Stimulated activated CD8-positive, alpha-beta memory T cell treated with anti-CD3 and anti-CD28 coated beads, Interleukin-4, amount 100 ng/mL, for 1 hour (primary cell): Measurements from ENCODE around the gene PIAS1.
"Not testable (repeated sequence)": the region's sequence is repeated elsewhere in the genome, so short reads cannot be mapped to it uniquely, and the experiment has no call there.

Experiments
- DNase-seq, 2 donors: peaks; one replicate each; pipeline ENCODE4 v3.0.0-alpha.2; 2020; ENCODE audit warnings: low read depth in 2 of 2, low spot score in 1 of 2

PIAS1 gene

DNA sequence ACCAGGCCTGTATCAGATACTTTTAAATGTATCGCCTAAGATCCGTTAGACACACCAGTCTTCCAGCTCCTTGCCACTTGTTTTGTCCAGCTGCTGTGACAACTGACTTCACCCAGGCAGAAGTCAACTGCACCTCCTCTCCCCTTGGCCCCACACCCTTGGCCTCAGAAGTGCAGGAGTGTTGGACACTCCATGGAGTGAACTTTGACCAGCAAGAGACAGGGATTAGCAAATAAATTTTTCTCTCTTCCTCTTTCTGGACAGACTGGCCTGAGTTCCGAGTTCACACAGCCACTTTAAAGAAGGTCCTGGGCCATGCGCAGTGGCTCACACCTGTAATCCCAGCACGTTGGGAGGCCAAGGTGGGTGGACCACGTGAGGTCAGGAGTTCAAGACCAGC lies 178.3 kb downstream of the PIAS1 start:
- DNase-seq = no peak

DNA sequence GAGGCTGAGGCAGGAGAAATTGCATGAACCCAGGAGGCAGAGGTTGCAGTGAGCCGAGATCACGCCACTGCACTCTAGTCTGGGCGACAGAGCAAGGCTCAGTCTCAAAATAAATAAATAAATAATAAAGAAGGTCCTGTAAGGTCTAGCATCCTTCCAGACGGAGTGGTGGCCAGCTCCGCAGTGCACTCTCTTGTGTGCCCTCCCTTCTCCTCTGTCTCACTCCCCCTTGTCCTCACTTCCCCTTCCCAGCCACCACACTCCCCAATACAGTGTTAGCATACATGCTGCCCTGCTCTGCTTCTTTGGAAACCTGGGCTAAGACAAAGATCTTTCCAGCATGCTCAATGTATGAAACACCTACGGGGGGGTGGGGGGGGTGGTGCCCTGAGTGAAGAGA lies 178.8 kb downstream of the PIAS1 start:
- DNase-seq = no peak

DNA sequence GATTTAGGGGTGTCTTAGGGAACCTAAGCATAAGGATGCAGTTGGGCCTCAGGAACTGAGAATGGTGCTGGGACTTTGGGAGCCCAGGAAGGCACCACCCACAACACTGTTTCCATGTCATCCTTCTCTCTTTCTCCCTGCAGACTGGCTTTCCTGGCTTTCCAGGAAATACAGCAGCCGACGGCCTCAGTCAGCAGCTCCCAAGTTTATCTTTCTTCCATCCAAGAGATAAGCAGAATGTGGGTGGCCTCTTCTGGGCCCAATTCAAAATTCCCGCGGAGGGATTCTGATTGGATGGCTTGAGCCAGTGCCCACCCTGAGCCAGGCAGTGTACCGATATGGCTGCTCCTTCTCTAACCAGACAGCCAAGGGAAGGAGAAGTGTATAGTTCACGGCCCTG lies 179.9 kb downstream of the PIAS1 start:
- no peak for DNase-seq

DNA sequence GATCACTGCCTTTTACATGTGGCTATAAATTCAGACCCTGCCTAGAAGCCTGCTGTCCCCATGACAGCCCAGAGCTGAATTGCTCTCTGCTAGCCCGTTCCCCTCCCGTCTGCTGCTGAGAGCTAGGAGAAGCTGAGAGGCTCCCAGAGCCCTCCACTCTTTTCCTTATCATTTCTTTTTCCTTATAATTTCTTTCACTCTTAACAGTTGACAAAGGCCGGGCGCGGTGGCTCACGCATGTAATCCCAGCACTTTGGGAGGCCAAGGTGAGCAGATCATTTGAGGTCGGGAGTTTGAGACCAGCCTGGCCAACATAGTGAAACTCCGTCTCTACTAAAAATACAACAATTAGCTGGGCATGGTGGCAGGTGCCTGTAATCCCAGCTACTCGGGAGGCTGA lies 180.4 kb downstream of the PIAS1 start:
- DNase-seq = not testable (repeated sequence)

DNA sequence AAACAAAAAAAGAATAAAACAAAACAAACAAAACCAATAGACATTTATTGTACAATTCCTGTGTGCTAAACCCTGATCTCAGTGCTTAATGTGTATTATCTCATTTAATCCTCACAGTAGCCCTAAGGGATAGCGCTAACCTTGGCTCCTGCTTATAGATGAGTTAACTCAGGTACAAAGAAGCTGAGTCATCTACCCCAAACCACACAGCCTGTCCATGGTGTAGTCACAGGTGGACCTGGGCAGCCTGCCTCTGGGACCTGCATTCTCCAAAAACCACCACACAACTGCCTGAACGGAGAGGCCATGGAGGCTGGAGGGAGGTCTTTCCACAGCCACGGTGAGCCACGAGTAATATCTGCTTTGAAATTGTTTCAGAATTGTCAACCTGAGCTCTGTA lies 180.9 kb downstream of the PIAS1 start:
- DNase-seq = no peak

DNA sequence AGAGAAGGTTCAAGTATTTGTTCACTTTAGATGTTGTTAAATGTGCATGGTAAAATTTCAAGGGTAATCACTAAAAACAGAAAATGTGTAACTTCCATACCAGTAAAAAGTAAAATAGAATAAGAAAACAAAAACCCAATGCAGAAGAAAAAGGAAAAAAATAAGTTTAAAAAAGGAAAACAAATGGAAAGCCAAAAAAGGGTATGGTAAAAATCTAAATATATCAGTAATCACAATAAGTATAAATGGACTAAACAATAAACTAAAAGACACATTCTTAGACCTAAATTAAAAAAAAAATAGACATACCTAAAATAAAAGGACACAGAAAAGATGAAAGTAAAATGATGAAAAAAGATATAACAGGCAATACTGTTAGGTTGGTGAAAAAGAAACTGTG lies 184.9 kb downstream of the PIAS1 start:
- no peak for DNase-seq

DNA sequence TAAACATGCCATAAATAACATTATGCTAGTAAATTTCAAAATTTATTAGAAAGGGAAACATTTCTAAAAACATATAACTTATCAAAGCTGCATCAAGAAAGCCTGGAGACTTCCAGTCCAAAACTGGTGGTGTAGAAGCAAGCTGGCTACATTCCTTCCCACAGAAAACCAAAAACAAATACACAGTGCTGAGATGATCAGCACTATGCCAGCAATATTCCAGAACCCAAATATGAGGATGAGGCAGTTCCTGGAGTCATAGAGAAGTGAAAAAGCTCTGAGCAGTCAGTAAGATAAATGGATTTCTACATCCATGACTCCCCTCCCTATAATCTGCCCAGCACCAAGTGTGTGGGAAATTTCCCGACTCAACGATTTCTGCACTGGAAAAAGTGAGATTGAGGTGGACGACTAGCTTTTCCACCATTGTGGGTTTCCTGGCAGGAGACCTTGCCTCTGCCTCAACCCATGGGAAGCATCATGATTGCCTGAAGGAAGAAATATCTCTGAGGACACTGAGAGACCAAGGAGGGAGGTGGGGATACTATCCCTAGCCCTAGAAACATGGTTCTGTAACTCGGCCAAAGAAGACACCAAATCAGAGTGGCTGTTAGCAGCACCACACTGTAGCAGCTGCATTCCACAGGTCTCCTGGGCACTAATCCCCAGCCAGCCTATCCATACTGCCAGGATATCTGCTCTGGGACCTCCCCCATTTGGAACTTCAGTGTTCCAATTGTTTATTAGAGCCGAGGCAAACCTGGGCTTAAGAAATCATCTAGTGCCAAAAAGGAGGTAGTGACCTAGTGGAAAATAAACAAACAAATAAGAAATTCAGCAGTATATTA lies 187.2 kb downstream of the PIAS1 start:
- DNase-seq = no peak
